GM21367 (cell line): ENCODE data around the gene ZNF684.
A peak's percentile ranks its signal among the peaks of the same experiment; 100 is the strongest.
"Not testable (repeated sequence)": the region's sequence is repeated elsewhere in the genome, so short reads cannot be mapped to it uniquely, and the experiment has no call there.

Source experiments
- ATAC-seq: cut with Tn5 transposase; IDR thresholded peaks from one replicate; pipeline ENCODE4 v1.9.1; 2021; ENCODE audit not compliant: unreplicated experiment

Gene ZNF684

DNA sequence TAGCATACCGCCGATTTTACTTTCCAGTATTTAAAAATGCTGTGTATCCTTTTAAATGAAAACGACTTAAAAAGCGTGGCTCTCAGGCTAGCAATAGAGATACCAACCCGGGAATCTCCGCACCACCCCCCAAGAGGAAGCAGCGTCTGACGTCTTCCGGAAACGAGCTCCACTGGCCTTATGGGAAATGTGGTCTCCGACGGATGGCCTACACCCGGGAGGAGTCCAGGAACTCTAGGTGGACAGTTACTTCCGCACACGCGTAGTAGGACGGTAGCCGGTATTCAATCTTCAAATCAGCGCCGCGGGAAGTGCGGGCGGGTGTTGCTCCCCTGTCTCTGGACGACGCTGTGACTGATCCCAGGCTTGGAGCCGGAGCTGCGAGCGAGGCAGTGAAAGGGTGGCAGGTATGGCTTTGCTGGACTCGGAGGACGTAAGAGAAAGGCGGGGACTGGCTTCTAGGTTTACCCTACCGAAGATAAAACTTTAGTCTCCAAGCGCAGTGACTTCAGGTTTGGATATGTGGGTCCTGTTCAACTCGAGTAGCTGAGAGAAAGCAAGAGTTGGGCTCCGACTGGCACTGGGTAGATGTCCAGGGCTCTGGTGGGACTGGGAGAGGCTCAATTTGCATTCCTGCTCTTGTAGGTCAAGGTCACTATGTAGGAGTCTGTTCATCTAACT, at the start of gene ZNF684:
Gene ZNF684 (plus strand): TSS at position 257 of the 681 bp plus-strand sequence. CDS start 1,530 bp downstream, outside the sequence.
- ATAC-seq = peak; percentile 91

DNA sequence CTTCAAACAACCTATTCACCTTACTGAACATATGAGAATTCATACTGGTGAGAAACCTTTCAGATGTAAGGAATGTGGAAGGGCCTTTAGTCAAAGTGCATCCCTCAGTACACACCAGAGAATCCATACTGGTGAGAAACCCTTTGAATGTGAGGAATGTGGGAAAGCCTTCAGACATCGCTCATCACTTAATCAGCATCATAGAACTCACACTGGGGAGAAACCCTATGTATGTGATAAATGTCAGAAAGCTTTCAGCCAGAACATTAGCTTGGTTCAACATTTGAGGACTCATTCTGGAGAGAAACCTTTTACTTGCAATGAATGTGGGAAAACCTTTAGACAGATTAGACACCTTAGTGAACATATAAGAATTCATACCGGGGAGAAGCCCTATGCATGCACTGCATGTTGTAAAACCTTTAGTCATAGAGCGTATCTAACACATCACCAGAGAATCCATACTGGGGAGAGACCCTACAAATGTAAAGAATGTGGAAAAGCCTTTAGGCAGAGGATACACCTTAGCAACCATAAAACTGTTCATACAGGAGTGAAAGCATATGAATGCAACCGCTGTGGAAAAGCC, 36.0 kb upstream of the ZNF684 start:
- ATAC-seq = no peak

GRCh38 chr1:40502651-40503050, 28.8 kb upstream of the ZNF684 start:
- ATAC-seq = not testable (repeated sequence)

- ATAC-seq = no peak
Observed at GRCh38 chr1:40507973-40508372, 23.5 kb upstream of the ZNF684 start.

DNA sequence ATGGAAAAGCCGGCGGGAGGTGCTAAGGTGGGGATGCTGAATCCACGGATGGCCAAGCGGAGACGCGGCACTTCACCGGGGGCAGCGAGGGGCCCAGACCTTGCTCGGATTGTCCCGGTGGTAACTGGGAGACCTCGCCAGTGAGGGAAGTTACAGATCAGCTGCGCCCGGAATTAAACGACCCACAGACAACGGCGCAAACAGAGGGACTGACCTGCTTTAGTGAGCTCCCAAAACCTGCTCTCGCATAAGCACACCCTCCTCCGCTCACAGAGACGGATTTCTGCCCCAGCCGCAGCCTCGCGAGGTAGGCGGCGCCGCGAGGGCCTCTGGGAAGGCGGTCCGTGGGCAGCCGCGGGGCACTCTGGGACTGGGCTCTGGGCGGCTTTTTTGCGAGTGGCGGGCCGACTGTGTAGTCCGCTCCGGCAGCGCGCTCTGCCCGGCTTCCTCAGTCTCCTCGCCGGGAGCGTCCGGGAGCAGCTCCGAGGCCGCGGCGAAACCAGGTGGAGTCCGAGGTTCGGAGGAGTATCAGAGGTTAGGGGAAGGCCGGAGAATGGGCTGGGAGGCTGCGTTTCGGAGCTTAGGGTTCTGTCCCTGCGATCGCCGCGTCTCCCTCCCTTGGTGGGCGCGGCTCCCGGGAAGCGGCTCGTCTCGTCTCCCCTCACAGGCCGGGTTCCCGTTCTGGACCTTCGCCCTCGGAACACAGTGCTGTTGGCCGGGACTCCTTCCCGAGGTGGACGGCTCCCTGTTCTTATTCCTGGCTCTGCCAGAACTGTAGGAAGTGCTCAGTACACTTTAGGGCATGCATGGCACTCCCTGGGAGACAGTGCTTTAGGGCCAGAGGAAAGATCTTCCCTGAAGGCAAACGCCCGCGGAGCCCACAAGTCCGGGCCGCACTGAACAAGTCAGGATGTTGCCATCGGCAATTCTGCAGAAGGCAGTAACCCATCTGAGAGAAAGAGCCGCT, 22.8 kb upstream of the ZNF684 start, which contains the start of gene EXO5:
Gene EXO5 (plus strand): TSS at position 393 of the 967 bp plus-strand sequence. CDS start 5,778 bp downstream, outside the sequence.
- ATAC-seq = no peak

GRCh38 chr1:40519517-40519916, 11.9 kb upstream of the ZNF684 start:
- no peak for ATAC-seq

DNA sequence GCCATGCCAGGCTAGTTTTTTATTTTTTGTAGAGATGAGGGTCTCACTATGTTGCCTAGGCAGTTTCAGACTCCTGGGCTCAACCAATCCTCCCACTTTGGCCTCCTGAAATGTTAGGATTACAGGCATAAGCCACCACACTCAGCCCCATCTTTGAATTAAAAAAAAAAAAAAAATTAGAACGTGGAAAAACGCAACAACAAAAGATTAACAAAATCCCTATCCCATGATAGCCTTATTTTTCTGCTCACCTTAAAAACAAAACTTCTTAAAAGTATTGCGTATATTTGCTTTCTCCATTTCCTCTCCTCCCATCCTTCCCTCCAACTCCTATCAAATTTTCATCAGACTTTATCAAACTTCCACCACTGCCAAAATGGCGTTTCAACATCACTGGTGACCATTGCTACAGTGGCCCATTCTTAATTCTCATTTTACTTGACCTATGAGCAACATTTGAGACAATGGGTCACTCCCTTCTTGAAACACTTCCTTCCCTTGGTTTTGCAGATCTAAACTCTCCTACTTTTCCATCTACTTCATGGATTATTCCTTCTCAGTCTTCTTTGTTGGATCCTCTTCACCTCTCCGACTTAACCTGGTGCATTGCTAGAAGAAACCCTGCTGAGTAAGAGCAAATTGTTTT, 579 bp upstream of the ZNF684 start:
- ATAC-seq = peak; percentile 7

GRCh38 chr1:40532062-40532389, 589 bp downstream of the ZNF684 start:
- ATAC-seq = peak; percentile 10

DNA sequence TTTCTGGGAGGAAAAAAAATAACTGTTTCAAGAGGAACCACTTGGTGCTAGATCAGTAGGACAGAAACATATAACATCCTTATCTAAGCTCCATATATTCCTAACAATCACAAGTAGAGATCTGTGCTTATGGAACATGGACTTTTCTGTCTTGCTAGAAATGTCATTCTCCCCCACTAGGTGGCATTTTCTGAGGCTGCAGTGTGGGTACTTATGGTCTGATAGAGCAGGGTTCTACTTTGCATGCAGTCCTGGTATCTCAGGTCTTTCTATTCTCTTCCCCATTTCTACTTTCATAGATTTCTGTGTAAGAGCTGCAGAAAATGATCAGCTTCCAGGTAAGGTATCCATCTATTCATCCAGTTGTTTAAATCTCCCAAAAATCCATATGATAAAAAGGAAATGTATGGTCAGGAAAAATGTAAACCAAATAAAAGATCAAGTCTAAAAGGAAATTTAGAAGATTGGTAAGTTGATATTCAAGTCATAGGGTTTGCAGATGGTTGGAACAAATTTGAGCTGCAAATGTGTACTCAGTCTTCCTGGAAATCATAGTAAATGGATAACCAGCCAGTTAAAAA, 1.5 kb downstream of the ZNF684 start:
- no peak for ATAC-seq

- ATAC-seq = no peak
Observed at GRCh38 chr1:40534589-40534988, 3.2 kb downstream of the ZNF684 start.

DNA sequence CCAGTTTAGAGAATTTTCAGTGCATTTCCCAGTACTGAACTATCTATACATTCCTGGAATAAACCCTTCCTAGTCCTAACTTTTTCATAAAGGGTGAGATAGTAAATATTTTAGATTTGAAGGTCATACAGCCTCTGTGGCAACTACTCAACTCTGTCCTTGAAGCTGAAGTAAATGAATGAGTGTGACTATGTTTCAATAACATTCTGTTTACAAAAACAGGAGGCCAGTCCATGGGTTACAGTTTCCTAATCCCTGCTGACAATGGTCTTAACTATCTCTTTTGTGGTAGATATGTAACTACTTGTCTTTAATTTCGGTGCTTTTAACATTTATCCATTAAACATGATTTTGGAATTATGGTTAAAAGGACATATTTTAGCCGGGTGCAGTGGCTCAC, 4.3 kb downstream of the ZNF684 start:
- no peak for ATAC-seq

GRCh38 chr1:40539338-40539737, 7.9 kb downstream of the ZNF684 start:
- no peak for ATAC-seq

DNA sequence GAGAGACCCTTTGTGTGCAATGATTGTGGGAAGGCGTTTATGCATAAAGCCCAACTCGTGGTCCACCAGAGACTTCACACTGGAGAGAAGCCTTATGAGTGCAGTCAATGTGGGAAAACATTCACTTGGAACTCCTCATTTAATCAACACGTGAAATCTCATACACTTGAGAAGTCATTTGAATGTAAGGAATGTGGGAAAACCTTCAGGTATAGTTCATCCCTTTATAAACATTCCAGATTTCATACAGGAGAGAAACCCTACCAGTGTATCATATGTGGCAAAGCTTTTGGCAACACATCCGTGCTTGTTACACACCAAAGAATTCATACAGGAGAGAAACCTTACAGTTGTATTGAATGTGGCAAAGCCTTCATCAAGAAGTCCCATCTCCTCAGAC, 15.5 kb downstream of the ZNF684 start:
- no peak for ATAC-seq

DNA sequence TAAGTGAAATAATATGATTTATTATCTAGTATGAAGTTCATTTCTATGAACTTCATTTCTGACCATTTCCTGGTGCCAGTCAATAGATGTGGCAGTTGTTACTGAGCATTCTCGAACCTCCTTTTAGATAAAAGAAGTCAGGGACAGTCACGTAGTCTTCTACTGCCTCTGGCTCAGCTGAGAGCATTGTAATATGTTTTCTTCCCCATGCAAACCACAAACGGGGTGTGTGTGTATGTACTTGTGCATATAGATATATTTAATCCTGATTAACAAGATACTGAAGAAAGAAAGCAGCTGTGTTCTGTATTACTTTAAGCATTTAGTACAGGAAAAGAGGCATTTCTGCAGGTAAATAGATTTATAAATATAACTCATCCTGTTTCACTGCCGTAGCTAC, 21.6 kb downstream of the ZNF684 start:
- ATAC-seq = no peak

- not testable (repeated sequence) for ATAC-seq
Observed at GRCh38 chr1:40554807-40555206, 23.4 kb downstream of the ZNF684 start.

DNA sequence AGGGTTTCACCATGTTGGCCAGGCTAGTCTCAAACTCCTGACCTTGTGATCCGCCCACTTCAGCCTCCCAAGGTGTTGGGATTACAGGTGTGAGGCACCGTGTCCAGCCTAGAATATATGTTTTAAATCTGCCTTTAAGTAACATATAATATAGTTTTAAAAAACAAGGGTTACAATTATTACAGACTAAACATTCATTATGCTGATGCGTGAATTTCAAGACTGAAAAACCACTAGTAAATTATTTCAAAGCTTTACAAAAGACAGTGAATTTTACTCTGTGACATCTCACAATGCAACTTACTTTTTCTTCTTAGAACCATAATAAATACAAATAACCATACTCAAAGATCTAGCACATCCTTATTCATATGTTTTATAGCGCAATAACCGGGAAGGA, 24.7 kb downstream of the ZNF684 start:
- ATAC-seq = no peak

DNA sequence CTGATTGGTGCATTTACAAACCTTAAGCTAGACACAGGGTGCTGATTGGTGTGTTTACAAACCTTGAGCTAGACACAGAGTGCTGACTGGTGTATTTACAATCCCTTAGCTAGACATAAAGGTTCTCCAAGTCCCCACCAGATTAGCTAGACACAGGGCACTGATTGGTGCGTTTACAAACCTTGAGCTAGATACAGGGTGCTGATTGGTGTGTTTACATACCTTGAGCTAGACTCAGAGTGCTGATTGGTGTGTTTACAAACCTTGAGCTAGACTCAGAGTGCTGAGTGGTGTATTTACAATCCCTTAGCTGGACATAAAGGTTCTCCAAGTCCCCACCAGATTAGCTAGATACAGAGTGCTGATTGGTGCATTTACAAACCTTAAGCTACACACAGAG, 26.8 kb downstream of the ZNF684 start:
- ATAC-seq = not testable (repeated sequence)

- no peak for ATAC-seq
Observed at GRCh38 chr1:40562185-40562584, 30.7 kb downstream of the ZNF684 start.

- no peak for ATAC-seq
Observed at GRCh38 chr1:40563266-40563665, 31.8 kb downstream of the ZNF684 start.

DNA sequence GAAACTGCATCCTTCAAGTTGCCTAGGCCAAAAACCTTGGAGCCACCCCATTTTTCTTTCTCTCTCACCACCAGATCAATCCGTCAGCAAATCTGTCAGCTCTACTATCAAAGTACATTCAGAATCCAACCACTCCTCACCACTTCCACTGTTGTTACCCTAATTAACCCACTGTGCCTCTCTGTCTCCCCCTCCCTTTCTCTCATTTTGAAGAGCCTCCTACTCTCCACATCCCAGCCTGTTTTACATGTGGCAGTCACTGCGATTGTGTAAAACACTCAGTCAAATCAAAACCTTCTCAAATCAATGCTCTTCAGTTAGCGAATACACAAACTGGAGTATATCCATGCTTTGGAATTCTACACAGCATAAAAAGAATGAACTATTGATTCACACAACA, 33.1 kb downstream of the ZNF684 start:
- no peak for ATAC-seq

- ATAC-seq = no peak
Observed at GRCh38 chr1:40564913-40565312, 33.5 kb downstream of the ZNF684 start.
